Astrocyte of the spinal cord (primary cell): ENCODE measurements around the gene MICAL1.

Experiments
- DNase-seq: peaks from one replicate; pipeline ENCODE4 v3.0.0; 2011; ENCODE audit warnings: low read depth, low spot score
- H3K4me3 ChIP-seq: 2 replicates; pipeline ENCODE4 v1.5.1; 2011; ENCODE audit warnings: low read depth, mild to moderate bottlenecking, low read length, moderate library complexity
- CTCF ChIP-seq: IDR thresholded peaks from 2 replicates; pipeline ENCODE4 v1.5.1; 2012; ENCODE audit warnings: low read depth, mild to moderate bottlenecking, low read length, inconsistent platforms
- in situ Hi-C: cut with HindIII; loops from 2 replicates; pipeline ENCODE4 v1.10.0; 2017; ENCODE audit warnings: low sequenced_read_pairs

The MICAL1 gene

GRCh38 chr6:109491207-109491938 is 35.8 kb upstream of the MICAL1 start:
- TF ChIP-seq CTCF = no peak
- DNase-seq = no peak
- H3K4me3 ChIP-seq = no peak overlapping the region
- in situ Hi-C loops = no loop called here

- no peak for TF ChIP-seq CTCF
- in situ Hi-C loops = no loop called here
- DNase-seq = no peak
Observed at GRCh38 chr6:109490713-109491112, 35.1 kb upstream of the MICAL1 start.

GRCh38 chr6:109488001-109488400 is 32.4 kb upstream of the MICAL1 start:
- no peak for TF ChIP-seq CTCF
- in situ Hi-C loops = no loop called here
- H3K4me3 ChIP-seq = no peak overlapping the region
- no peak for DNase-seq

More at GRCh38 chr6:109490713-109491112, 35.1 kb upstream of the MICAL1 start:
- H3K4me3 ChIP-seq = no peak overlapping the region

GRCh38 chr6:109486068-109486467 is 30.5 kb upstream of the MICAL1 start:
- TF ChIP-seq CTCF = no peak
- no peak overlapping the region for H3K4me3 ChIP-seq
- in situ Hi-C loops = no loop called here
- no peak for DNase-seq

- no peak overlapping the region for H3K4me3 ChIP-seq
- no peak for TF ChIP-seq CTCF
- DNase-seq = no peak
- in situ Hi-C loops = no loop called here
Observed at GRCh38 chr6:109485266-109485935, 29.8 kb upstream of the MICAL1 start.

- no peak overlapping the region for H3K4me3 ChIP-seq
Observed at GRCh38 chr6:109484122-109484521, 28.6 kb upstream of the MICAL1 start.

More at GRCh38 chr6:109484122-109484521, 28.6 kb upstream of the MICAL1 start:
- TF ChIP-seq CTCF = no peak
- DNase-seq = peak; percentile 9
- in situ Hi-C loops = no loop called here
